GM19238 (cell line): Measurements from ENCODE around the gene MACROD2.
A peak's percentile ranks its signal among the peaks of the same experiment; 100 is the strongest.

Source experiments
- DNase-seq: peaks from one replicate; pipeline ENCODE4 v3.0.0; 2011; ENCODE audit warnings: low spot score; ENCODE audit not compliant: insufficient read length

The MACROD2 gene

GRCh38 chr20:14800707-14801425, 805.5 kb downstream of the MACROD2 start:
- no peak for DNase-seq

GRCh38 chr20:14801591-14802325, 806.4 kb downstream of the MACROD2 start:
- no peak for DNase-seq

GRCh38 chr20:14807224-14807623, 811.9 kb downstream of the MACROD2 start:
- DNase-seq, result no peak

- no peak for DNase-seq
Observed at GRCh38 chr20:14815340-14815739, 820.0 kb downstream of the MACROD2 start.

GRCh38 chr20:14816471-14816870, 821.2 kb downstream of the MACROD2 start:
- no peak for DNase-seq

- no peak for DNase-seq
Observed at GRCh38 chr20:14817101-14817500, 821.8 kb downstream of the MACROD2 start.

- no peak for DNase-seq
Observed at GRCh38 chr20:14820771-14821170, 825.5 kb downstream of the MACROD2 start.

GRCh38 chr20:14821251-14821650, 825.9 kb downstream of the MACROD2 start:
- DNase-seq, result no peak

- DNase-seq, result no peak
Observed at GRCh38 chr20:14824996-14825395, 829.7 kb downstream of the MACROD2 start.

- no peak for DNase-seq
Observed at GRCh38 chr20:14826543-14827313, 831.4 kb downstream of the MACROD2 start.

- DNase-seq, result no peak
Observed at GRCh38 chr20:14828459-14828858, 833.1 kb downstream of the MACROD2 start.

- DNase-seq, result peak; percentile 7
Observed at GRCh38 chr20:14829906-14830305, 834.6 kb downstream of the MACROD2 start.

- peak; percentile 11 for DNase-seq
Observed at GRCh38 chr20:14830466-14830865, 835.1 kb downstream of the MACROD2 start.

- DNase-seq, result no peak
Observed at GRCh38 chr20:14830899-14831298, 835.6 kb downstream of the MACROD2 start.

GRCh38 chr20:14832630-14833029, 837.3 kb downstream of the MACROD2 start:
- no peak for DNase-seq

GRCh38 chr20:14838663-14839628, 843.6 kb downstream of the MACROD2 start:
- DNase-seq, result no peak

GRCh38 chr20:14845199-14846160, 850.2 kb downstream of the MACROD2 start:
- DNase-seq, result no peak

- no peak for DNase-seq
Observed at GRCh38 chr20:14848806-14849205, 853.5 kb downstream of the MACROD2 start.

- no peak for DNase-seq
Observed at GRCh38 chr20:14853079-14853478, 857.8 kb downstream of the MACROD2 start.

- no peak for DNase-seq
Observed at GRCh38 chr20:14855171-14855570, 859.9 kb downstream of the MACROD2 start.
